Measurements from ENCODE around the gene FPR2. TPM values are rescaled to one million over a fixed set of nuclear protein-coding genes. Genes with fewer than 3 reads are reported as not detected.

FPR2 gene
- total and polyA plus RNA-seq, 2 donors (not counting 3 experiments of a cell fraction or from before 2014, with no cell fraction given), result not detected

DNA sequence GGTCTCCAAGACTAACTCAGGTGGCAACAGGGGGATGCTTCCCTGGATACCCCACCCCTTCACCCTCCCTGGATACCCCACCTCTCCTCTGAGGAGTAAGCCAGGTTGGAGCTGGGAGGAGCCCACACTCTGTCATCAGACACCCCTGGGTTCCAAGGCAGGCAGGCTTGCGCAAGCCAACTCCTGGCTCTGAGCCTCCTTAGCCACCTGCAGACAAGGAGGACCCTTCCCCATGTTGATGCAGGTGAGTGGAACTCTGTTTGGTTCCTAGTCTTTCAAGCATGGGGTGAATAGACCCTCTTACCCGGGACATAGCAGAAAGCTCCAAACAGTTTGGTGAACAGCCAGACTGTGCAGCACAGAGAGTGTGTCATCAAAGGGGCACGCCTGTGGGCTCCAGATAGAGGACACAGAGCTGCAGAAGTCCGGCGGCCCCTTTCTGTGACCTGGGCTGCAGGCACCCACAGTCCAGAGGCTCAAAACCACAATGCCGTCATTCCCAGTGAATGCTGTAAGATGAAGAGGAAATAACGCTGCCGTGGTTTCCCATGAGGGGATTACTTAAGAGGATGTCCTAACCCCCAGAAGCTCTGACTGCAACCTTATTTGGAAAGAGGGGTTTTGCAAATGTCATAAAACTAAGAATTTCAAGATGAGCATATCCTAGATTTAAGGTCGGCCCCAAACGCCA, 25.1 kb upstream of the FPR2 start:
- Histone ChIP-seq H3K36me3 (ENCODE audit: control insufficient read depth in 2 of 2, extremely low read depth in 1 of 2, insufficient read depth in 2 of 2, low read length in 2 of 2) (no peaks in the 10 kb centered on the region), H3K4me3 (replicated peaks in 1 of 3; ENCODE audit: insufficient read depth in 1 of 3, low read depth in 1 of 3, low read length in 3 of 3) (no peak overlapping the region), H4K20me1 (replicated peaks; ENCODE audit: control insufficient read depth, extremely low read depth, insufficient read depth, low read length) (no peaks in the 10 kb centered on the region), H3K79me2 (ENCODE audit: control insufficient read depth, insufficient read depth, low read length) (no peaks in the 10 kb centered on the region), H3K9me1 (replicated peaks; ENCODE audit: control insufficient read depth, extremely low read depth, insufficient read depth, low read length) (no peaks in the 10 kb centered on the region), H3K9ac (replicated peaks; ENCODE audit: extremely low read depth, insufficient read depth, low read length) (no peak overlapping the region), H2AFZ (ENCODE audit: low read depth, low read length) (no peak overlapping the region), H3K27me3 (ENCODE audit: control insufficient read depth in 2 of 2, insufficient read depth in 2 of 2, low read length in 2 of 2) (no peaks in the 10 kb centered on the region), H3K4me1 (ENCODE audit: control insufficient read depth, extremely low read depth, insufficient read depth, low read length) (no peaks in the 10 kb centered on the region), H3K4me2 (ENCODE audit: insufficient read depth, low read length) (no peak overlapping the region), H3K27ac (ENCODE audit: insufficient read depth, low read depth, low read length) (no peak overlapping the region), H3K9me3 (replicated peaks; ENCODE audit: control insufficient read depth, insufficient read depth, low read length) (no peaks in the 10 kb centered on the region)
- no peak for FAIRE-seq
- dilution Hi-C loops (cut with MboI; ENCODE audit: extremely low pct_ligation_motif_present, low sequenced_read_pairs), result no loop called here
- intact Hi-C loops (cut with micrococcal nuclease), result no loop called here
- BruUV-seq (replicated peaks), result no TSS peak
- TF ChIP-seq POLR2AphosphoS5 (IDR thresholded peaks at IDR 0.05; ENCODE audit: insufficient read depth, low read depth, low read length) (no peak), FOS (IDR thresholded peaks at IDR 0.05; ENCODE audit: borderline replicate concordance, insufficient read depth, low read length) (no peak), JUN (IDR thresholded peaks at IDR 0.05; ENCODE audit: borderline replicate concordance, insufficient read depth, insufficient read length, low read depth) (no peak), EZH2 (IDR thresholded peaks at IDR 0.05; ENCODE audit: borderline replicate concordance, low read depth, low read length, severe bottlenecking) (no peak), GATA2 (IDR thresholded peaks at IDR 0.05; ENCODE audit: insufficient read depth, insufficient read length, low read depth, low read length) (no peak), POLR2A (IDR thresholded peaks at IDR 0.05; ENCODE audit: low read depth, low read length) (no peak), MYC (IDR thresholded peaks at IDR 0.05; ENCODE audit: low read depth, low read length) (no peak)
- TF ChIP-seq, protein P1, sequence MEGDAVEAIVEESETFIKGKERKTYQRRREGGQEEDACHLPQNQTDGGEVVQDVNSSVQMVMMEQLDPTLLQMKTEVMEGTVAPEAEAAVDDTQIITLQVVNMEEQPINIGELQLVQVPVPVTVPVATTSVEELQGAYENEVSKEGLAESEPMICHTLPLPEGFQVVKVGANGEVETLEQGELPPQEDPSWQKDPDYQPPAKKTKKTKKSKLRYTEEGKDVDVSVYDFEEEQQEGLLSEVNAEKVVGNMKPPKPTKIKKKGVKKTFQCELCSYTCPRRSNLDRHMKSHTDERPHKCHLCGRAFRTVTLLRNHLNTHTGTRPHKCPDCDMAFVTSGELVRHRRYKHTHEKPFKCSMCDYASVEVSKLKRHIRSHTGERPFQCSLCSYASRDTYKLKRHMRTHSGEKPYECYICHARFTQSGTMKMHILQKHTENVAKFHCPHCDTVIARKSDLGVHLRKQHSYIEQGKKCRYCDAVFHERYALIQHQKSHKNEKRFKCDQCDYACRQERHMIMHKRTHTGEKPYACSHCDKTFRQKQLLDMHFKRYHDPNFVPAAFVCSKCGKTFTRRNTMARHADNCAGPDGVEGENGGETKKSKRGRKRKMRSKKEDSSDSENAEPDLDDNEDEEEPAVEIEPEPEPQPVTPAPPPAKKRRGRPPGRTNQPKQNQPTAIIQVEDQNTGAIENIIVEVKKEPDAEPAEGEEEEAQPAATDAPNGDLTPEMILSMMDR (IDR thresholded peaks at IDR 0.05; ENCODE audit: extremely low read depth in 1 of 2, insufficient read depth in 1 of 2, low read depth in 1 of 2, low read length in 2 of 2), result no peak
- TF ChIP-seq, protein P2, sequence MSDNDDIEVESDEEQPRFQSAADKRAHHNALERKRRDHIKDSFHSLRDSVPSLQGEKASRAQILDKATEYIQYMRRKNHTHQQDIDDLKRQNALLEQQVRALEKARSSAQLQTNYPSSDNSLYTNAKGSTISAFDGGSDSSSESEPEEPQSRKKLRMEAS (IDR thresholded peaks at IDR 0.05; ENCODE audit: insufficient read depth, insufficient read length), result no peak
- DNase-seq (ENCODE audit: low read depth, low spot score), result no peak
- ChIA-PET POLR2A (no interaction called here), CTCF (interaction anchor here (1.3 kb wide), 1 partner anchor 75 kb away, joined by 3 read pairs; no protein-coding TSS in a partner anchor)

Measured in endothelial cell of umbilical vein (primary cell).